GM10847 (cell line): Measurements from ENCODE around the gene MEGF6.
A peak's percentile ranks its signal among the peaks of the same experiment; 100 is the strongest.

Source experiments
- POLR2A ChIP-seq: IDR thresholded peaks from 2 replicates; pipeline ENCODE4 v1.6.1; 2011; ENCODE audit not compliant: insufficient read length; ENCODE audit errors: extremely low read depth

The MEGF6 gene

GRCh38 chr1:3625151-3625907 lies 14.0 kb upstream of the MEGF6 start:
- no peak for TF ChIP-seq POLR2A

DNA sequence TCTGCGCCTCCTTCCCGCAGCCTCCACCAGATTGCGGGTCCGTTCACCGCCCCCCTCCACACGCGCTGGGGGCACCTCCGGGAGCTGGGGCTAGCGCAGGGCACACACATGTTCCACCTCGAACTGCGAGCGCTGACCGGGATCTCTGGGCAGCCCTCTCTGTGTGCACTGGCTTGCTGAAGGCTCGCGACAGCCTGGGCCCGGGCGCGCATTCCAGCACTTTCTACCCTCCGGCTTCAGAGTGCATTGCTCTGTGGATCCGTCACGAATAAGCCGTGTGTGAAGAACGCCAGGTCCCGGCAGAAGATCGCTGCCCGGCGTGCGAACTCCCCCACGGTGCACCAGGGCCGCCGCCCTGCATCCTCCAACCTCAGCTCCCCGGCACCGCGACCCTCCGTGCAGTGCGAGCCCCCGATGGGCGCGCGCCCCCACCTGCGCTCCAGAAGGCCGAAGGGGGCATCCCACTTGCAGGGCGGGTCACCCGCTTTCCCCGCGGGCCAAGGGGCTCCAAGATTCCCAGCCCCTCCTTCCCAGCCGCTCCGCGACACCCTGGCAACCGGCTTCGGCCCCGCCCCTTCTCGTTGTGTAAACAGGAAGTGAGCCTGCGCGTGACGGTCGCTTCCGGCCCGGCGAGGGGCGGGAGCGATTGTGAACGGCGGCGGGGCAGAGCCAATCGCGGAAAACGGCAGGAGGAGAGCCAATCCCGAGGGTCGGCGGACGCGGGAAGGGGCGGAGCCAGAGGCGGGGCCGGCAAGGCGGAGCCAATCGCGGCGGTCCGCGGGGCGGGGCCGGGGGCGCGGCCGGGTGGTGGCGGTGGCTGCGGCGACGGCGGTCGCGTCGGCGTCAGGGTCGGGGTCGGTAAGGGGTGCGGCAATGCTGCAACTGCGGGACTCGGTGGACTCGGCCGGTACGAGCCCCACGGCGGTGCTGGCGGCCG lies 13.2 kb upstream of the MEGF6 start, which contains the start of gene TPRG1L:
TSS of gene TPRG1L (plus strand) at position 816 of the 937 bp plus-strand sequence. CDS start at position 874, 58 bp downstream.
- peak; percentile 17 for TF ChIP-seq POLR2A

DNA sequence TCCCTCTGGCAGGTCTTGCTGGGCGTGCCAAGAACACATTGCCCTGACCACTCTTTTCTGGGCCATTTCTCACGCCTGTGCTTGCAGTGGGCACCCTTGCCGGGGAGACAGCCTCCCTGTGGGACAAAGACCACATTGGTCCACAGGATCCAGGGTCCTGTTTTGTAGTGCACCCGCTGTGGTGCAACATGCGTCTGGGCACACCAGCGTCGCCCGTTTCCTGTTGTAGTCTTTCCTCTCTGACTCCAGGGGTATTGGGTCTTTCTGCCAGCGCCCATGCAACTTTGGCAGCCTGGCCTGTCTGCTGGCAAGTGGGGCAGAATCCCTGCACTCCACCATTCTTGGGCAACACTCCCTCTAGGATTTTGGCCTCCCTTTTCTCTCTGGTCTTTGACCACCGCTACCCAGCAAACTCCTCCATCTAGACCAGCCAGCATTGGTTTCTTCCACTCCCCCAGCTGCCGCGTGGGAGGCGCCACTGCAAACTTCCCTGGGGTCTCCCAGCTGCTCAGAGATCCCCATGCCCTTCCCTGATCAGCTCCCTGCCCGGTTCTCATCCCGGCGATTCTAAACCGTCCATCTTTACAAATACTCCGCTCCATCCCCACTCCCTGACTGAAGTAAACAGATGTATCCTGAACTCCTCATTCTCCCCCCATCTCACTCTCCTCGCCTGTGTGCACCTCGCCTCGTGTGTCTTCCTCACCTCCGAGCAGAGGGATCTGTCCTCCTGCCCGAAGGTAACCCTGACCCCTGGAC lies 12.3 kb upstream of the MEGF6 start:
- no peak for TF ChIP-seq POLR2A

GRCh38 chr1:3620708-3621107 lies 9.4 kb upstream of the MEGF6 start:
- no peak for TF ChIP-seq POLR2A

DNA sequence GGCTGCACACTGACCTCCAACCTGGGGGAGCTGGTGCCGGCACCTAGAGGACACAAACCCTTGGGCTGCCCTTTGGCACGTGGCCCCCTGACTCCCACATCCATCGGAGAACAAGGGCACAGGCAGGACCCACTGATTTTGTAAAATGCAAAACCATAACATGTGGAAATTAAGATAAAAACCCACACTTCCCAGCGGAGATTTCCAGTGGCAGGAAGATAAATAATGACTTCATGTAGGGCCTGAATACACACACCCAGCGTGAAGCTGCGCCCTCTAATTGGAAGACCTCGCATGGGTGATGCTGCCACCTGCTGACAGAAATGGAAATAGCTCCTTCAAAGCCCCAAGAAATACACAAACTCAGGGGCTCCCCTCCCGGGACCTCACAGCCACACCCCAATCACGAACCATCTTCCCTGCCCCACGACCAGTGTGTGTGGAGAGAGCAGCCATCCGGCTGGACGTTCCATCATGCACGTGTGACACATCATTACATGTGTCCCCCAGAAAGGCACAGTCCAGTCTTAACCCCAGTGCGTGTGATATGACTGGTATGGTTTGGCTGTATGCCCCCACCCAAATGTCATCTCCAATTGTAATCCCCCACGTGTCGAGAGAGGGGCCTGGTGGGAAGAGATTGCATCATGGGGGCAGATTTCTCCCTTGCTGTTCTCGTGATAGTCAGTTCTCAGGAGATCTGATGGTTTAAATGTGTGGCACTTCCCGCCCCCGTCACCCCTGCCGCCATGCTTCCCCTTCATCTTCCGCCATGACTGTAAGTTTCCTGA lies 7.8 kb upstream of the MEGF6 start:
- no peak for TF ChIP-seq POLR2A

GRCh38 chr1:3618531-3618880 lies 7.2 kb upstream of the MEGF6 start:
- no peak for TF ChIP-seq POLR2A

DNA sequence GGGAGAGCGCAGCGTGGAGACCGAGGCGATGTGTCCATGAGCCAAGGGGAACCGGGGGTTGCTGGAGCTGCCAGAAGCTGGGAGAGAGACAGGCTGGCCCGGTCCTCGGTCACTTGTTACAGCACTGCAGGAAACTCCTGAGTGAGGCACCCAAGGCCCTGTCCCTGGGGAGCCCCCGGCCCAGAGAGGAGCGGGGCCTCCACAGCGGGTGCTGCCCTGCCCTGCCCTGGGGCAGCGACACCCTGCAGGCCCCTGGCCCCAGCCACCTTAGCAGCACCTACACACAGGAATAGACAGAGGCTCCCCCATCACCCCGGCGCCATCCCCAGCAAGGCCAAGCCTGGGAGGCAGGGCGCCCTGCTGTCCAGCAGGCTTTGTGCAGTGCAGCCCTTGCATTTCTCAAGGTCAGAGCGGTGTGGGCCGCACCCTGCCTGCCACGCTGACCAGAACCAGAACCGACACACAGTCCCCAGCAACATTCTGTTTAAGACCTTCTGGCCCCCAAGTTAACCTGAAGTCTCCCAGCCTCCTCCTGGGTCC lies 6.6 kb upstream of the MEGF6 start:
- TF ChIP-seq POLR2A: no peak

- TF ChIP-seq POLR2A: no peak
These were observed 5.6 kb upstream of the MEGF6 start for GRCh38 chr1:3616861-3617260.

DNA sequence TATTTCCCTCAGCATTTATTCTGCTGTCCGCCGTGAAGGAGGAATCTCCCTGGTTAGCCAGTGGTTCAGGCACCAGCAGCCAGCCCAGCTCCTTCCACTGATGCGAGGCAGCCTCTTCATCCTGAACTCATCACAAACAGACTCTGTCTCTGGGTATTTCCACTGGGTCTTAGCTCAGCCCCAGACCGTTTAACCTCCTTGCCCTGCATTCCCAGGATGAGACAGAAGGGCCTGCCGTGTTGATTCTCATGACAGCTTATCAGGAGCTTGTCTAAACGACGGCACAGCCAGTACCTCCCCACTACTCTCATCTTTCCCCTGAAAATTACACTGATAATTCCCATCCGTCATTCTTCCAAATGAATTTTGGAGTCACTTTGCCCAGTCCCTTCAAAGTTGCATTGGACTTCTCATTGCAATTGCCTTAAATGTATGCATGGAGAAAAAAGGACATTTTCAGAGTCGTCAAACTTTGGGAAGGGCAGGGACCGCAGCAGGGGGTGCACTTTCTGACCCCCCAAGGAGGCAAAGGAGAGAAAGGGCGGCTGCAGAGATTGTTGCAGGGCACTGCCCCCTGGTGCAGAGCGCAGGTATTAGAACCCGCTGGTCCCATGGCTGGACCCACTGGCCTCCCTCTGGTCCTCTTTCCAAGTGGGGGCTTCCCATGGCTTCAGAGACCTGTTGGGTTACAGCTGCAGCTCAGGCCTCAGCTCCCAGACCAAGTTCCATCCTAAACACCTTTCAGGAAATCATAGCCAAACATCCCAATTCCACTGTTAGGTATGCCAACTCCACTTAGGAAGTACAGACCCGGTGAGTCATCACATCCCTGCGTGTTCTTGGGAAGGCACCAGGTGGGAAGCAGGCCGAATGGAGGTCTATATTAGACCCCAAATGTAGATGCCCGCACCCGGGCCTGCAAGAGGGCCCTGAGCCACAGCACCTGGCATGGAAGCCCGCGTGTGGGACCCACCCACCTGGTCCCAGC lies 3.7 kb upstream of the MEGF6 start:
- no peak for TF ChIP-seq POLR2A

GRCh38 chr1:3612123-3612522 lies 815 bp upstream of the MEGF6 start:
- no peak for TF ChIP-seq POLR2A

DNA sequence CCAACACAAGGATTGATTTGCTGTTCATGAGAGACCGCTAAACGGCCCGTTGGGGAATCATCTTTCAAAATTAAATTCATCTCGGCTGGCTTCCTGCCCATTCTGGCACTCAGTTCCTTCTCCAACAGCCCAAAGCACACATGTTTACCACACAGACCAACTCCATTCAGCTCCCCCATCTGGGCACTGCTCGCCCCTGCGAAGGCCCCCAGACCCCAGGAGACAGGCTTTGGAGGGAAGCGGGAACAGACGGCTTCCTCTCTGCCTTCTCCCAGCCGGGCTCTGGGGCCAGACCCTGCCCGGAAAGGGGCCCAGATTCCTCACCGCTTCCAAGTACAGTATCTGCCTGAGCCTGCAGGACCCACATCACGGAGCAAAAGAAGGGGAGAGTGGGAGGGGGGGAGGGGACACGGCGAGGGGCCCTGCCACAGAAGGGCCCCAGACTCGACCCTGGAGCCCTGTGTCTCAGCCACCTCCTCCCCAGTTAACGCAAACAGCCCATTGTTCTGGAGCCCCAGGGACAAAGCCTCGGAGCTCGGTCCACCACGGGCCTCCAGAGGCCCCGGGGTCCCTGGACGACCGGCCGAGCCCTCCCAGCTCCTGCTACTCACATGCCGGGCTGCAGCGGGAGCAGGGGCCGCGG lies 660 bp downstream of the MEGF6 start:
- no peak for TF ChIP-seq POLR2A

DNA sequence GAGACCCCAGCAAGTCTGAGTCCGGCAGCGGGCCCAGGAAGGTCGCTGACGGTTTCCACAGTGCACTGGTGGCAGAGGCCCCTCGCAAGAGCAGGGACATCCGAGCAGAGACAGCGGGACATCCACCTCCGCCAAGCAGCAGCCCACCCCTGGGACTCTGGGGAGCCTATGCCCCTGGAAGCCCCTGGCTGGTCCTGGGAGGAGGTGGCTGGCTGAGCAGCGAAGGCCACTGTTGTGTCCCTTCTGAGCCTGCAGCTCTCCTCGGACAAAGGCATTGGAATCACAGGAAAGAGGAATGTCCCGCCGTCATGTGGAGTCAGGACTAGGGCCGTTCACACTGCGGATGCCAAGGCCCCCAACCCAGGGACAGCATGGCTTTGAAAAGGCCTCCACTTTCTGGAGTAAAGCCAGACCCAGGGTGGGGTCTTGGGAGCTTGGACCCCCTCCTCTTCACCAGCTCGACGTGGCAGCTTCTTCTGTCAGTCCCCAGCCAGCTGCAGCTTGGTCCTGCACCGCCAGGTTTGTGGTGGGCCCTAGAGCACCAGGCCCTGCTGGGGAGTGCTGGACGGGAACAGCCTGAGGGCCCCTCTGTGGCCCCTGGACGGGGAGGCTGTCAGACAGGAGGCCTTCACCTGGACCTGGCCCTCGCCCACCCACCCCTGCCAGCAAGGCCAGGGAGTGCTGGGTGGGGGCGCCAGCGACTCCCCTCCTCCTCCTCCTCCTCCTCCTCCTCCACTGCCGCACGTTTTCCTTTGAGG lies 1.4 kb downstream of the MEGF6 start:
- no peak for TF ChIP-seq POLR2A
